Measurements from ENCODE around the gene TINCR.

Gene TINCR

DNA sequence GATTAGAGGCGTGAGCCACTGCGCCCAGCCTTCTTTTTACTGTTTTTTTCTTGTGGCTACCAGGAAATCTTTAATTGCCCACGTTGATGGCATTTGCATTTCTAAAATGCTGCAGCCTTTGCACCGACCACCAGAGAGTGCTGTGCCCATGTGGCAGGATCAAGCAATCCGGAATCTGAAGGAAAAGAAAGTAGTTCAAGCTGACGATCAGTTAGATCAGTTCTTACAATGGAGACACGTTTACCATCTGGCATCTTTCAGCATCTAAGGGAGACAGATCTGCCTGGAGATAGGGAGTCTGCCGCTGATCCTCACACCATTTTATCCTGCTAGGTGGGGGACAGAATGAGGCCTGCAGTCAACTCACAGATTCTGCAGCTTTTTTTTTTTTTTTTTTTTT, 19.9 kb downstream of the TINCR start:
- TF ChIP-seq, protein P1, sequence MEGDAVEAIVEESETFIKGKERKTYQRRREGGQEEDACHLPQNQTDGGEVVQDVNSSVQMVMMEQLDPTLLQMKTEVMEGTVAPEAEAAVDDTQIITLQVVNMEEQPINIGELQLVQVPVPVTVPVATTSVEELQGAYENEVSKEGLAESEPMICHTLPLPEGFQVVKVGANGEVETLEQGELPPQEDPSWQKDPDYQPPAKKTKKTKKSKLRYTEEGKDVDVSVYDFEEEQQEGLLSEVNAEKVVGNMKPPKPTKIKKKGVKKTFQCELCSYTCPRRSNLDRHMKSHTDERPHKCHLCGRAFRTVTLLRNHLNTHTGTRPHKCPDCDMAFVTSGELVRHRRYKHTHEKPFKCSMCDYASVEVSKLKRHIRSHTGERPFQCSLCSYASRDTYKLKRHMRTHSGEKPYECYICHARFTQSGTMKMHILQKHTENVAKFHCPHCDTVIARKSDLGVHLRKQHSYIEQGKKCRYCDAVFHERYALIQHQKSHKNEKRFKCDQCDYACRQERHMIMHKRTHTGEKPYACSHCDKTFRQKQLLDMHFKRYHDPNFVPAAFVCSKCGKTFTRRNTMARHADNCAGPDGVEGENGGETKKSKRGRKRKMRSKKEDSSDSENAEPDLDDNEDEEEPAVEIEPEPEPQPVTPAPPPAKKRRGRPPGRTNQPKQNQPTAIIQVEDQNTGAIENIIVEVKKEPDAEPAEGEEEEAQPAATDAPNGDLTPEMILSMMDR (IDR thresholded peaks at IDR 0.05; ENCODE audit: insufficient read depth, low read length): peak; percentile 60
- TF ChIP-seq GABPA (IDR thresholded peaks at IDR 0.05; ENCODE audit: low read depth): no peak
- H3K27me3 ChIP-seq (ENCODE audit: insufficient read depth, poor library complexity, severe bottlenecking): peaks cover 3% of the 10 kb centered on the region
- no peak overlapping the region for H3K27ac ChIP-seq (replicated peaks)
- peak in 1 of 2 experiments; percentile 42 for DNase-seq (ENCODE audit: low read depth in 1 of 2, low spot score in 1 of 2)
- no peak overlapping the region for H3K4me3 ChIP-seq (replicated peaks; ENCODE audit: insufficient read depth, low read length)

DNA sequence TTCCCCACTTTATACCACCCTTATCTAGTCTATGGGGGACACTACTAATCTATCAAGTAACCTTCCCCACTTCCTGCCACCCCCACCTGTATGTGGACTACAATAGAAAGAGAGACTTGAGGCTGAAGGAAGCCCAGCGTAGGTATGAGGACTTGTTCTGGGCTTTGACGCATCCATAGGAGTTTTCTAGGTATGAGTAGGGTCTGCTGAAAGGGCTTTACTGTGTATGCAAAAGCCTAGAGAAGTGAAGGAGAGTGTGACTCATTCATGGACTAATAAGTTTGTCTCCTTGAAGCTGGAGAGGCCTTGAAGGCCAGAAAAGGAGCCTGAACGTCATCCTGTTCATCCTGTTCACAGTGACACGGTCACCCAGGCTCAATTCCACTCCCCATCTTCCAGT, 21.8 kb downstream of the TINCR start:
- DNase-seq (ENCODE audit: low read depth in 1 of 2, low spot score in 1 of 2): no peak
- Histone ChIP-seq H3K27ac (replicated peaks) (no peak overlapping the region), H3K4me3 (replicated peaks; ENCODE audit: insufficient read depth, low read length) (no peak overlapping the region), H3K27me3 (ENCODE audit: insufficient read depth, poor library complexity, severe bottlenecking) (no peaks in the 10 kb centered on the region)
- no peak for TF ChIP-seq SPI1 (IDR thresholded peaks at IDR 0.05; ENCODE audit: borderline replicate concordance, low read depth)
- TF ChIP-seq, protein P2, sequence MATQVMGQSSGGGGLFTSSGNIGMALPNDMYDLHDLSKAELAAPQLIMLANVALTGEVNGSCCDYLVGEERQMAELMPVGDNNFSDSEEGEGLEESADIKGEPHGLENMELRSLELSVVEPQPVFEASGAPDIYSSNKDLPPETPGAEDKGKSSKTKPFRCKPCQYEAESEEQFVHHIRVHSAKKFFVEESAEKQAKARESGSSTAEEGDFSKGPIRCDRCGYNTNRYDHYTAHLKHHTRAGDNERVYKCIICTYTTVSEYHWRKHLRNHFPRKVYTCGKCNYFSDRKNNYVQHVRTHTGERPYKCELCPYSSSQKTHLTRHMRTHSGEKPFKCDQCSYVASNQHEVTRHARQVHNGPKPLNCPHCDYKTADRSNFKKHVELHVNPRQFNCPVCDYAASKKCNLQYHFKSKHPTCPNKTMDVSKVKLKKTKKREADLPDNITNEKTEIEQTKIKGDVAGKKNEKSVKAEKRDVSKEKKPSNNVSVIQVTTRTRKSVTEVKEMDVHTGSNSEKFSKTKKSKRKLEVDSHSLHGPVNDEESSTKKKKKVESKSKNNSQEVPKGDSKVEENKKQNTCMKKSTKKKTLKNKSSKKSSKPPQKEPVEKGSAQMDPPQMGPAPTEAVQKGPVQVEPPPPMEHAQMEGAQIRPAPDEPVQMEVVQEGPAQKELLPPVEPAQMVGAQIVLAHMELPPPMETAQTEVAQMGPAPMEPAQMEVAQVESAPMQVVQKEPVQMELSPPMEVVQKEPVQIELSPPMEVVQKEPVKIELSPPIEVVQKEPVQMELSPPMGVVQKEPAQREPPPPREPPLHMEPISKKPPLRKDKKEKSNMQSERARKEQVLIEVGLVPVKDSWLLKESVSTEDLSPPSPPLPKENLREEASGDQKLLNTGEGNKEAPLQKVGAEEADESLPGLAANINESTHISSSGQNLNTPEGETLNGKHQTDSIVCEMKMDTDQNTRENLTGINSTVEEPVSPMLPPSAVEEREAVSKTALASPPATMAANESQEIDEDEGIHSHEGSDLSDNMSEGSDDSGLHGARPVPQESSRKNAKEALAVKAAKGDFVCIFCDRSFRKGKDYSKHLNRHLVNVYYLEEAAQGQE (IDR thresholded peaks at IDR 0.05; ENCODE audit: insufficient replicate concordance, low read depth): no peak
- TF ChIP-seq, protein P1 (IDR thresholded peaks at IDR 0.05; ENCODE audit: insufficient read depth, low read length): no peak

DNA sequence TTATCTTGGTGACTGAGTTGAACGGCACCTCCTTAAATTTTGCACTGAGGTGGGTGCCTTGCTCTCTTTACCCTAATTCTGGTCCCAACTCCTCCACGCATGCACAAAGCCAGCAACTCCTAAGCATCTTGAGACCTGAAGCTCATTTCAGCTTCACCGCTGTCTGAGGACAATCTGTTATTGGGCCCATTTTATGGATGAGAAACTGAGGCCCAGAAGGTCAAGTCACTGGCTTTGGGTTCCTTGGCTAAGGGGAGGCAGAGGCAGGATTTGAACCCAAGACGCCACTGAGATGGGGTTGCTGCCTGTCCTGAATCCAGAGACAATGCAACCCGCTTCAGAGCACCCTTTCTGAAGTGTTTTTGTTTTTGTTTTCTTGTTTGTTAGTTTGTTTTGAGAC, 22.7 kb downstream of the TINCR start:
- H3K27ac ChIP-seq (replicated peaks): no peak overlapping the region
- H3K27me3 ChIP-seq (ENCODE audit: insufficient read depth, poor library complexity, severe bottlenecking): no peaks in the 10 kb centered on the region
- no peak for TF ChIP-seq GABPA (IDR thresholded peaks at IDR 0.05; ENCODE audit: low read depth)
- TF ChIP-seq, protein P1 (IDR thresholded peaks at IDR 0.05; ENCODE audit: insufficient read depth, low read length): no peak
- TF ChIP-seq, protein P2 (IDR thresholded peaks at IDR 0.05; ENCODE audit: insufficient replicate concordance, low read depth): no peak
- H3K4me3 ChIP-seq (replicated peaks; ENCODE audit: insufficient read depth, low read length): no peak overlapping the region
- no peak for DNase-seq (ENCODE audit: low read depth in 1 of 2, low spot score in 1 of 2)

DNA sequence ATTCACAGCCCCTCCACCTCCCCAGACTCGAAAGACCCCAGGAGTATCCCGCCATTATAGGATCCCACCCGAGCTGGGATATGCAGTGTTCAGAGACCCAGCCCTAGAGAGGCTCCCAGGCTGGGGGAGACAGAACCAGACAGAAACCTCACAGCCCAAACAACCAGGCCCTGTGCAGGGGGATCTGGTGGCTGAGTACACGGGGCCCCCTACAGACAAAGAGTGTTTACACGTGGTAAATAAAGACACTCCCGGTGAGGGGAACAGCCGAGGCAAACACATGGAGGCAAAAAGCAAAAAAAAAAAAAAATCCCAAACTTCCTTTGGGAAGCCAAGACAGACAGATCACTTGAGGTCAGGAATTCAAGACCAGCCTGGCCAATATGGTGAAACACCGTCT, 25.1 kb downstream of the TINCR start:
- no peak for DNase-seq (ENCODE audit: low read depth in 1 of 2, low spot score in 1 of 2)
- no peak overlapping the region for H3K4me3 ChIP-seq (replicated peaks; ENCODE audit: insufficient read depth, low read length)
- H3K27ac ChIP-seq (replicated peaks): no peak overlapping the region
- TF ChIP-seq, protein P1 (IDR thresholded peaks at IDR 0.05; ENCODE audit: insufficient read depth, low read length): no peak
- TF ChIP-seq POLR2AphosphoS5 (IDR thresholded peaks at IDR 0.05; ENCODE audit: low read depth): no peak
- TF ChIP-seq, protein P2 (IDR thresholded peaks at IDR 0.05; ENCODE audit: insufficient replicate concordance, low read depth): no peak
- no peak for TF ChIP-seq SPI1 (IDR thresholded peaks at IDR 0.05; ENCODE audit: borderline replicate concordance, low read depth)
- TF ChIP-seq GABPA (IDR thresholded peaks at IDR 0.05; ENCODE audit: low read depth): no peak
- no peaks in the 10 kb centered on the region for H3K27me3 ChIP-seq (ENCODE audit: insufficient read depth, poor library complexity, severe bottlenecking)

Data from HL-60 (cell line).